HepG2 (cell line): ENCODE measurements around the gene STX1B. TPM values are rescaled to one million over a fixed set of nuclear protein-coding genes. Genes with fewer than 3 reads are reported as not detected.

Experiments used
- ADNP ChIP-seq: sonication (generic); formaldehyde crosslinking; IDR thresholded peaks from 2 replicates; pipeline ENCODE4 v1.4.0; 2020; ENCODE audit warnings: missing genetic modification reagents
- IRX3 ChIP-seq: sonication (generic); formaldehyde crosslinking; IDR thresholded peaks from 2 replicates; pipeline ENCODE4 v1.8.1; 2023; ENCODE audit warnings: mild to moderate bottlenecking, low read depth, missing genetic modification reagents, borderline replicate concordance
- MEIS1 ChIP-seq: sonication (generic); formaldehyde crosslinking; IDR thresholded peaks from 2 replicates; pipeline ENCODE4 v1.9.0; 2021; ENCODE audit warnings: mild to moderate bottlenecking, missing genetic modification reagents, moderate library complexity, borderline replicate concordance
- PAF1 ChIP-seq: IDR thresholded peaks from 2 replicates; pipeline ENCODE4 v1.6.1; 2016; ENCODE audit warnings: missing genetic modification reagents, missing compliant biosample characterization
- RELA ChIP-seq: sonication (generic); formaldehyde crosslinking; IDR thresholded peaks from 2 replicates; pipeline ENCODE4 v1.4.0; 2020; ENCODE audit warnings: missing genetic modification reagents
- SOX5 ChIP-seq: IDR thresholded peaks from 2 replicates; pipeline ENCODE4 v1.6.1; 2016; ENCODE audit warnings: borderline replicate concordance
- SYNCRIP ChIP-seq: fragments of 200-400 bp; formaldehyde crosslinking; IDR thresholded peaks from 2 replicates; pipeline ENCODE4 v1.6.1; 2018; ENCODE audit warnings: mild to moderate bottlenecking, low read depth, low read length; ENCODE audit not compliant: insufficient read depth
- TOPORS ChIP-seq: sonication (generic); formaldehyde crosslinking; IDR thresholded peaks from 2 replicates; pipeline ENCODE4 v1.8.0; 2023; ENCODE audit warnings: mild to moderate bottlenecking, missing genetic modification reagents
- TRIM24 ChIP-seq: sonication (generic); formaldehyde crosslinking; IDR thresholded peaks from 2 replicates; pipeline ENCODE4 v1.8.0; 2022; ENCODE audit warnings: mild to moderate bottlenecking, missing genetic modification reagents
- ZKSCAN1 ChIP-seq: fragments of 150-350 bp; IDR thresholded peaks from 2 replicates; pipeline ENCODE4 v1.6.1; 2014; ENCODE audit warnings: low read length
- ZNF569 ChIP-seq: sonication (generic); formaldehyde crosslinking; IDR thresholded peaks from 2 replicates; pipeline ENCODE4 v1.5.0; 2020; ENCODE audit warnings: mild to moderate bottlenecking, missing genetic modification reagents, moderate library complexity, borderline replicate concordance
- ZNF782 ChIP-seq: sonication (generic); formaldehyde crosslinking; IDR thresholded peaks from 2 replicates; pipeline ENCODE4 v1.4.0; 2020; ENCODE audit warnings: missing genetic modification reagents, mild to moderate bottlenecking, borderline replicate concordance
- polyA plus RNA-seq, 8 experiments: library from polyadenylated mRNA; depleted of rRNA in 3 of 8; stranded (reverse) in 7 of 8; unstranded in 1 of 8; fragments of >200 nt; fragmentation: Illumina TruSeq in 4 of 8; extraction: Trizol in 4 of 8; gene quantifications; 2 replicates each; pipeline versions ENCODE4 v1.2.1 to v1.2.3, GENCODE V29; 2011 to 2016; ENCODE audit warnings: low read depth in 4 of 8, missing spikeins in 1 of 8, mixed read lengths in 1 of 8; ENCODE audit not compliant: insufficient read depth in 1 of 8
- total RNA-seq, 5 experiments: library from RNA; depleted of rRNA; stranded (reverse); fragments of >200 nt; fragmentation: Illumina TruSeq; extraction: Trizol; gene quantifications; 2 replicates each; pipeline ENCODE4 v1.2.3, GENCODE V29; 2016; ENCODE audit warnings: low read depth in 1 of 5
- TF ChIP-seq, protein P1 (sequence below): sonication (generic); formaldehyde crosslinking; IDR thresholded peaks from 2 replicates; pipeline ENCODE4 v1.9.0; 2021; ENCODE audit warnings: missing genetic modification reagents, mild to moderate bottlenecking, borderline replicate concordance
- TF ChIP-seq, protein P2 (sequence below): sonication (generic); formaldehyde crosslinking; IDR thresholded peaks from 2 replicates; pipeline ENCODE4 v1.4.0; 2020; ENCODE audit warnings: missing genetic modification reagents, low read depth, mild to moderate bottlenecking, borderline replicate concordance
- TF ChIP-seq, protein P3 (sequence below): sonication (generic); formaldehyde crosslinking; IDR thresholded peaks from 2 replicates; pipeline ENCODE4 v1.5.1; 2020; ENCODE audit warnings: mild to moderate bottlenecking, missing genetic modification reagents, borderline replicate concordance
- TF ChIP-seq, protein P4 (sequence below): sonication (generic); formaldehyde crosslinking; conservative IDR thresholded peaks from 2 replicates; pipeline ENCODE4 v1.8.0; 2022; ENCODE audit warnings: missing genetic modification reagents
- TF ChIP-seq, protein P5 (sequence below): sonication (generic); formaldehyde crosslinking; IDR thresholded peaks from 2 replicates; pipeline ENCODE4 v1.4.0; 2020; ENCODE audit warnings: missing genetic modification reagents
- TF ChIP-seq, protein P6 (sequence below): fragments of 450-650 bp; IDR thresholded peaks from 2 replicates; pipeline ENCODE4 v1.6.1; 2017; ENCODE audit warnings: mild to moderate bottlenecking

STX1B gene
- total and polyA plus RNA-seq, 2 of the 13 experiments (the other 11 are each of a cell fraction or from before 2014, with no cell fraction given) = 2.1 to 3.0 TPM

DNA sequence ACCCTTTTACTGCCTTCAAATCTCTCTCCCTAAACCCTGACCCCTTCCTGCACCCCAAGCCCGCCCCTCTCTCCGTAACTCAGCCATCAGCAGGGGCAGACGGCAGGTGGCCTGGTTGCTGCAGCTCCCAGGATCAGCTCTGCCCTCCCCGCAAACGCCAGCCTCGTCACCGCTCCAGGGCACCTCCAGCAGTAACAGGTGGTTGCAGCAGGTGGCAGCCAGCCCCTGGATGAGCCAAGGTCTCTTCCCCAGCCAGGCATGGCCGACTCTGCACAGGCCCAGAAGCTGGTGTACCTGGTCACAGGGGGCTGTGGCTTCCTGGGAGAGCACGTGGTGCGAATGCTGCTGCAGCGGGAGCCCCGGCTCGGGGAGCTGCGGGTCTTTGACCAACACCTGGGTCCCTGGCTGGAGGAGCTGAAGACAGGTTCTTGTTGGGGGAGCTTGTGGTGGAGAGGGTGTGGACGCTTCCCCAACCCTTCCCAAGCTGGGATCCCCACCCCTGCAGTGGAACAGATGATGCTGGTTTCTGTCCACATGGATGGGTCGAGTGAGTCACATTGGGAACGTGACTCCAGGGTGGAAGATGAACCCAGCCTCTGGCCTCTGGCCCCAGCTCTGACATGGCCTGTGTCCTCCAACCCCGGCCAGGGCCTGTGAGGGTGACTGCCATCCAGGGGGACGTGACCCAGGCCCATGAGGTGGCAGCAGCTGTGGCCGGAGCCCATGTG, 24.9 kb downstream of the STX1B start (continued):
- TF ChIP-seq, protein P1, sequence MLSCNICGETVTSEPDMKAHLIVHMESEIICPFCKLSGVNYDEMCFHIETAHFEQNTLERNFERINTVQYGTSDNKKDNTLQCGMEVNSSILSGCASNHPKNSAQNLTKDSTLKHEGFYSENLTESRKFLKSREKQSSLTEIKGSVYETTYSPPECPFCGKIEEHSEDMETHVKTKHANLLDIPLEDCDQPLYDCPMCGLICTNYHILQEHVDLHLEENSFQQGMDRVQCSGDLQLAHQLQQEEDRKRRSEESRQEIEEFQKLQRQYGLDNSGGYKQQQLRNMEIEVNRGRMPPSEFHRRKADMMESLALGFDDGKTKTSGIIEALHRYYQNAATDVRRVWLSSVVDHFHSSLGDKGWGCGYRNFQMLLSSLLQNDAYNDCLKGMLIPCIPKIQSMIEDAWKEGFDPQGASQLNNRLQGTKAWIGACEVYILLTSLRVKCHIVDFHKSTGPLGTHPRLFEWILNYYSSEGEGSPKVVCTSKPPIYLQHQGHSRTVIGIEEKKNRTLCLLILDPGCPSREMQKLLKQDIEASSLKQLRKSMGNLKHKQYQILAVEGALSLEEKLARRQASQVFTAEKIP = no peak
- TF ChIP-seq ZKSCAN1 (no peak; the same call in 1 of the 2 replicates), SOX5 (no peak; the same call in 1 of the 2 replicates), ZNF569 (CRISPR knock-in tag) (0 out of 2 replicates have a peak, but pooled peaks have one; percentile 23), SYNCRIP (no peak), MEIS1 (CRISPR knock-in tag) (peak; percentile 77), PAF1 (CRISPR knock-in tag) (no peak), TRIM24 (CRISPR knock-in tag) (0 out of 2 replicates have a peak, but pooled peaks have one; percentile 7), RELA (no peak; the same call in 1 of the 2 replicates), TOPORS (CRISPR knock-in tag) (peak; percentile 91; the same call in 1 of the 2 replicates), ZNF782 (CRISPR knock-in tag) (0 out of 2 replicates have a peak, but pooled peaks have one; percentile 16), ADNP (CRISPR knock-in tag) (peak; percentile 61; the same call in 1 of the 2 replicates), IRX3 (peak; percentile 72; the same call in 1 of the 2 replicates)
- TF ChIP-seq, protein P2, sequence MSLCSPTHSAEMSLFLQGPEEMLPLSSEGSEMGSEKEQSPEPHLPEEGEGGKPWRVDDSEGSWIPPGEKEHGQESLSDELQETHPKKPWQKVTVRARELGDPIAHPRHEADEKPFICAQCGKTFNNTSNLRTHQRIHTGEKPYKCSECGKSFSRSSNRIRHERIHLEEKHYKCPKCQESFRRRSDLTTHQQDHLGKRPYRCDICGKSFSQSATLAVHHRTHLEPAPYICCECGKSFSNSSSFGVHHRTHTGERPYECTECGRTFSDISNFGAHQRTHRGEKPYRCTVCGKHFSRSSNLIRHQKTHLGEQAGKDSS = no peak; the same call in 1 of the 2 replicates
- TF ChIP-seq, protein P3, sequence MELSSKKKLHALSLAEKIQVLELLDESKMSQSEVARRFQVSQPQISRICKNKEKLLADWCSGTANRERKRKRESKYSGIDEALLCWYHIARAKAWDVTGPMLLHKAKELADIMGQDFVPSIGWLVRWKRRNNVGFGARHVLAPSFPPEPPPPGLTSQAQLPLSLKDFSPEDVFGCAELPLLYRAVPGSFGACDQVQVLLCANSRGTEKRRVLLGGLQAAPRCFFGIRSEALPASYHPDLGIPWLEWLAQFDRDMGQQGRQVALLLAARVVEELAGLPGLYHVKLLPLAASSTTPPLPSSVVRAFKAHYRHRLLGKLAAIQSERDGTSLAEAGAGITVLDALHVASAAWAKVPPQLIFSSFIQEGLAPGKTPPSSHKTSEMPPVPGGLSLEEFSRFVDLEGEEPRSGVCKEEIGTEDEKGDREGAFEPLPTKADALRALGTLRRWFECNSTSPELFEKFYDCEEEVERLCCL (CRISPR knock-in tag) = no peak
- TF ChIP-seq, protein P4, sequence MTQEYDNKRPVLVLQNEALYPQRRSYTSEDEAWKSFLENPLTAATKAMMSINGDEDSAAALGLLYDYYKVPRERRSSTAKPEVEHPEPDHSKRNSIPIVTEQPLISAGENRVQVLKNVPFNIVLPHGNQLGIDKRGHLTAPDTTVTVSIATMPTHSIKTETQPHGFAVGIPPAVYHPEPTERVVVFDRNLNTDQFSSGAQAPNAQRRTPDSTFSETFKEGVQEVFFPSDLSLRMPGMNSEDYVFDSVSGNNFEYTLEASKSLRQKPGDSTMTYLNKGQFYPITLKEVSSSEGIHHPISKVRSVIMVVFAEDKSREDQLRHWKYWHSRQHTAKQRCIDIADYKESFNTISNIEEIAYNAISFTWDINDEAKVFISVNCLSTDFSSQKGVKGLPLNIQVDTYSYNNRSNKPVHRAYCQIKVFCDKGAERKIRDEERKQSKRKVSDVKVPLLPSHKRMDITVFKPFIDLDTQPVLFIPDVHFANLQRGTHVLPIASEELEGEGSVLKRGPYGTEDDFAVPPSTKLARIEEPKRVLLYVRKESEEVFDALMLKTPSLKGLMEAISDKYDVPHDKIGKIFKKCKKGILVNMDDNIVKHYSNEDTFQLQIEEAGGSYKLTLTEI = no peak
- TF ChIP-seq, protein P5, sequence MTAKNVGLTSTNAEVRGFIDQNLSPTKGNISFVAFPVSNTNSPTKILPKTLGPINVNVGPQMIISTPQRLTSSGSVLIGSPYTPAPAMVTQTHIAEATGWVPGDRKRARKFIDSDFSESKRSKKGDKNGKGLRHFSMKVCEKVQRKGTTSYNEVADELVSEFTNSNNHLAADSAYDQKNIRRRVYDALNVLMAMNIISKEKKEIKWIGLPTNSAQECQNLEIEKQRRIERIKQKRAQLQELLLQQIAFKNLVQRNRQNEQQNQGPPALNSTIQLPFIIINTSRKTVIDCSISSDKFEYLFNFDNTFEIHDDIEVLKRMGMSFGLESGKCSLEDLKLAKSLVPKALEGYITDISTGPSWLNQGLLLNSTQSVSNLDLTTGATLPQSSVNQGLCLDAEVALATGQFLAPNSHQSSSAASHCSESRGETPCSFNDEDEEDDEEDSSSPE (CRISPR knock-in tag) = peak; percentile 35; the same call in 1 of the 2 replicates
- TF ChIP-seq, protein P6, sequence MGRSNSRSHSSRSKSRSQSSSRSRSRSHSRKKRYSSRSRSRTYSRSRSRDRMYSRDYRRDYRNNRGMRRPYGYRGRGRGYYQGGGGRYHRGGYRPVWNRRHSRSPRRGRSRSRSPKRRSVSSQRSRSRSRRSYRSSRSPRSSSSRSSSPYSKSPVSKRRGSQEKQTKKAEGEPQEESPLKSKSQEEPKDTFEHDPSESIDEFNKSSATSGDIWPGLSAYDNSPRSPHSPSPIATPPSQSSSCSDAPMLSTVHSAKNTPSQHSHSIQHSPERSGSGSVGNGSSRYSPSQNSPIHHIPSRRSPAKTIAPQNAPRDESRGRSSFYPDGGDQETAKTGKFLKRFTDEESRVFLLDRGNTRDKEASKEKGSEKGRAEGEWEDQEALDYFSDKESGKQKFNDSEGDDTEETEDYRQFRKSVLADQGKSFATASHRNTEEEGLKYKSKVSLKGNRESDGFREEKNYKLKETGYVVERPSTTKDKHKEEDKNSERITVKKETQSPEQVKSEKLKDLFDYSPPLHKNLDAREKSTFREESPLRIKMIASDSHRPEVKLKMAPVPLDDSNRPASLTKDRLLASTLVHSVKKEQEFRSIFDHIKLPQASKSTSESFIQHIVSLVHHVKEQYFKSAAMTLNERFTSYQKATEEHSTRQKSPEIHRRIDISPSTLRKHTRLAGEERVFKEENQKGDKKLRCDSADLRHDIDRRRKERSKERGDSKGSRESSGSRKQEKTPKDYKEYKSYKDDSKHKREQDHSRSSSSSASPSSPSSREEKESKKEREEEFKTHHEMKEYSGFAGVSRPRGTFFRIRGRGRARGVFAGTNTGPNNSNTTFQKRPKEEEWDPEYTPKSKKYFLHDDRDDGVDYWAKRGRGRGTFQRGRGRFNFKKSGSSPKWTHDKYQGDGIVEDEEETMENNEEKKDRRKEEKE = no peak
